ENCODE results near the gene KRT79. TPM values are rescaled to one million over a fixed set of nuclear protein-coding genes. Genes with fewer than 3 reads are reported as not detected.

The KRT79 gene
- total and polyA plus RNA-seq, 2 experiments from 2014 or later: 0.07 TPM; not detected in 1

DNA sequence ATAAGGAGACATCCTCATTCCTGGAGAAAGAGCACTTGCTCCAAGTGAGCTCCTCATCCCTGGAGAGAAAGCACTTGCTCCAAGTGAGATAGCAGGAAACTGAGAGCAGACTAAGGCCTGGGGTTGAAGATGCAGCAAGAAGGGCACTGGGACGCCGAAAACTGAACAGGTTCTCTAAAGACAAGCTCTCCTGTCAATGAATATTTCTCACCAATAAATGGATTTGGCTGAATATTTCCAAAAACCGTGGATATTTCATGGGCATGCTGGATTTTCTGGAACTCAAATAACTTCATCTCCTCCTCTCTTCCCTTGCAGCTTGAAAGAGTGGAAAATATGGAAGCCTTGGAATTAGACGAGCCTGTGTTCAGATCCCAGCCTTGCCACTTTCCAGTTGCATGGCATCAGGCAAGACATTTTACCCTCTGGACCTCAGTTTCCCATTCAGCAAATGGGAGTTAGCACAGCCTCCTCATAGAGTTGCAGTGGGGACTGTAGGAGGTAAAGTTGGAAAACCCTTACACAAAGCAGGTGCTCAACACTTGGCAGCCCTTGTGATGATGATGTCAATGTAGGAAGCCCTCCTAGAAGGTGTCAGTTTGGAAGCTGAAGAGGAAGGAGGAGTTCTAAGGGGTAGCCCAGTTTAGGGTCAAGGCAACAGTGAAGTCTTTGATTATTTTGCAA, 52.6 kb downstream of the KRT79 start:
- Histone ChIP-seq H3K9me3 (ENCODE audit: low read depth) (no peaks in the 10 kb centered on the region), H3K9me2 (replicated peaks; ENCODE audit: insufficient read depth) (no peaks in the 10 kb centered on the region), H3K27me3 (peaks cover 16% of the 10 kb centered on the region), H3K79me2 (no peaks in the 10 kb centered on the region), H3K4me1 (ENCODE audit: insufficient read depth) (no peaks in the 10 kb centered on the region), H3K4me3 (no peak overlapping the region), H3K36me3 (replicated peaks; ENCODE audit: insufficient read depth, low read depth) (no peaks in the 10 kb centered on the region), H3K27ac (no peak overlapping the region), H3K4me2 (no peak overlapping the region), H4K20me1 (ENCODE audit: insufficient read depth, poor library complexity, severe bottlenecking) (no peaks in the 10 kb centered on the region), H2AFZ (no peak overlapping the region)
- WGBS (ENCODE audit: low lambda C conversion rate, missing lambda C conversion rate): 92% methylated on average over 4 of the region's 4 CpGs
- TF ChIP-seq EZH2 (IDR thresholded peaks at IDR 0.05; ENCODE audit: borderline replicate concordance) (no peak), EZH2phosphoT487 (IDR thresholded peaks at IDR 0.05; ENCODE audit: low read depth, severe bottlenecking, unreplicated experiment) (no peak)
- TF ChIP-seq, protein P1, sequence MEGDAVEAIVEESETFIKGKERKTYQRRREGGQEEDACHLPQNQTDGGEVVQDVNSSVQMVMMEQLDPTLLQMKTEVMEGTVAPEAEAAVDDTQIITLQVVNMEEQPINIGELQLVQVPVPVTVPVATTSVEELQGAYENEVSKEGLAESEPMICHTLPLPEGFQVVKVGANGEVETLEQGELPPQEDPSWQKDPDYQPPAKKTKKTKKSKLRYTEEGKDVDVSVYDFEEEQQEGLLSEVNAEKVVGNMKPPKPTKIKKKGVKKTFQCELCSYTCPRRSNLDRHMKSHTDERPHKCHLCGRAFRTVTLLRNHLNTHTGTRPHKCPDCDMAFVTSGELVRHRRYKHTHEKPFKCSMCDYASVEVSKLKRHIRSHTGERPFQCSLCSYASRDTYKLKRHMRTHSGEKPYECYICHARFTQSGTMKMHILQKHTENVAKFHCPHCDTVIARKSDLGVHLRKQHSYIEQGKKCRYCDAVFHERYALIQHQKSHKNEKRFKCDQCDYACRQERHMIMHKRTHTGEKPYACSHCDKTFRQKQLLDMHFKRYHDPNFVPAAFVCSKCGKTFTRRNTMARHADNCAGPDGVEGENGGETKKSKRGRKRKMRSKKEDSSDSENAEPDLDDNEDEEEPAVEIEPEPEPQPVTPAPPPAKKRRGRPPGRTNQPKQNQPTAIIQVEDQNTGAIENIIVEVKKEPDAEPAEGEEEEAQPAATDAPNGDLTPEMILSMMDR (IDR thresholded peaks at IDR 0.05; ENCODE audit: poor library complexity): no peak
- DNase-seq (ENCODE audit: low spot score): no peak

DNA sequence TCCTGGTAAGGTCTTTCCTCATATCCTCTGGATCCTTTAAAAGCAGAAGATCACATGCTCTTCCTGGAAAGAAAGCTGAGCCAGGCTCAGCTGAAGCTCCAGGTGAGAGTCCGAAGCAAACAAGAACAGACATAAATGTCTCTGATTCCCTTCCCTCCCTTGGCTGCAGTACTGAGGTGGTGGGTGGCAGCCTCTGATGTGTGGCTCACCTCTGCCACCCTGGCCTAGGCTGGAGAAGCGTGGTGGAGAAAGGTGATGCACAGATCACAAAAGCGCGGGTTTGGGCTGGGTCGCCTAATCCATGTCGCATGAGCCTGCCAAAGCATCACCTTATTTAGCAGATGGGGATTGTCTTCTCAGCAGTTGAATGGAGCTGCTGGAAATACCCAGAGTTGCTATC, 54.2 kb downstream of the KRT79 start:
- no peaks in the 10 kb centered on the region for H3K9me2 ChIP-seq (replicated peaks; ENCODE audit: insufficient read depth)
- H3K36me3 ChIP-seq (replicated peaks; ENCODE audit: insufficient read depth, low read depth): no peaks in the 10 kb centered on the region
- WGBS (ENCODE audit: low lambda C conversion rate, missing lambda C conversion rate): 97% methylated on average over 6 of the region's 6 CpGs
- no peak overlapping the region for H3K4me3 ChIP-seq
- H3K27ac ChIP-seq: no peak overlapping the region
- peaks cover 16% of the 10 kb centered on the region for H3K27me3 ChIP-seq
- H3K9me3 ChIP-seq (ENCODE audit: low read depth): no peaks in the 10 kb centered on the region
- H2AFZ ChIP-seq: no peak overlapping the region
- no peak overlapping the region for H3K4me2 ChIP-seq
- TF ChIP-seq, protein P1 (IDR thresholded peaks at IDR 0.05; ENCODE audit: poor library complexity): no peak
- TF ChIP-seq EZH2 (IDR thresholded peaks at IDR 0.05; ENCODE audit: borderline replicate concordance) (no peak), EZH2phosphoT487 (IDR thresholded peaks at IDR 0.05; ENCODE audit: low read depth, severe bottlenecking, unreplicated experiment) (no peak)
- H4K20me1 ChIP-seq (ENCODE audit: insufficient read depth, poor library complexity, severe bottlenecking): no peaks in the 10 kb centered on the region
- no peak for DNase-seq (ENCODE audit: low spot score)
- H3K79me2 ChIP-seq: no peaks in the 10 kb centered on the region
- no peaks in the 10 kb centered on the region for H3K4me1 ChIP-seq (ENCODE audit: insufficient read depth)

DNA sequence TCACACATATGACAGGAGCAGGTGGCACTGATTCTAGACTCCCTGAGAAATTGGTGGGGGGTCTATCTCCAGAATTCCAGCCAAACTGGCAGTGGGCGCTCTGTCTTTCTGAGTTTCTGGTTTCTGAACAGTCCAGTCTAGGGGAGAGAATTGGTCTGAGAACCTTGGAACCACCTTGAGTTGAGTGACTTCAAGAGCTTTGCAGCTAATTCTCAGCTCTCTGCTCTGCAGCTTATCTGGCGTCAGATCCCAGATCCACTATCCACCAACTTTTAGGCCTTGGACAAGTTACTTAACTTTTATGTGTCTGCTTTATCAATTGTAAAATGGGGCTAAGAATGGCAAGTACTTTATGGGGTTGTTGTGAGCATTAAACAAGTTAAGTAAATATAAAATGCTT, 55.3 kb downstream of the KRT79 start:
- Histone ChIP-seq H4K20me1 (ENCODE audit: insufficient read depth, poor library complexity, severe bottlenecking) (no peaks in the 10 kb centered on the region), H3K4me3 (no peak overlapping the region), H3K4me1 (ENCODE audit: insufficient read depth) (no peaks in the 10 kb centered on the region), H3K27ac (no peak overlapping the region), H3K4me2 (no peak overlapping the region), H3K79me2 (no peaks in the 10 kb centered on the region), H3K9me3 (ENCODE audit: low read depth) (no peaks in the 10 kb centered on the region), H3K27me3 (peaks cover 16% of the 10 kb centered on the region), H3K36me3 (replicated peaks; ENCODE audit: insufficient read depth, low read depth) (no peaks in the 10 kb centered on the region), H2AFZ (no peak overlapping the region), H3K9me2 (replicated peaks; ENCODE audit: insufficient read depth) (no peaks in the 10 kb centered on the region)
- 93% methylated on average over 2 of the region's 2 CpGs for WGBS (ENCODE audit: low lambda C conversion rate, missing lambda C conversion rate)
- TF ChIP-seq, protein P1 (IDR thresholded peaks at IDR 0.05; ENCODE audit: poor library complexity): no peak
- TF ChIP-seq EZH2 (IDR thresholded peaks at IDR 0.05; ENCODE audit: borderline replicate concordance) (no peak), EZH2phosphoT487 (IDR thresholded peaks at IDR 0.05; ENCODE audit: low read depth, severe bottlenecking, unreplicated experiment) (no peak)
- no peak for DNase-seq (ENCODE audit: low spot score)
